KMS-11 (cell line): ENCODE measurements around the gene MSANTD3.
"Not testable (repeated sequence)": the region's sequence is repeated elsewhere in the genome, so short reads cannot be mapped to it uniquely, and the experiment has no call there.

Source experiments
- H2AFZ ChIP-seq: fragments of 200-600 bp; sonication (generic); 2 replicates; pipeline ENCODE4 v1.6.1; 2016; ENCODE audit warnings: antibody characterized with exemption, mixed run types, low read depth
- H3K27ac ChIP-seq: fragments of 200-600 bp; sonication (generic); 2 replicates; pipeline ENCODE4 v1.6.1; 2016; ENCODE audit warnings: mild to moderate bottlenecking, mixed run types
- H3K27me3 ChIP-seq: fragments of 200-600 bp; sonication (generic); 2 replicates; pipeline ENCODE4 v1.6.1; 2017; ENCODE audit warnings: mild to moderate bottlenecking, low read depth, mixed run types, moderate library complexity; ENCODE audit not compliant: insufficient read depth
- H3K36me3 ChIP-seq: fragments of 200-600 bp; sonication (generic); 2 replicates; pipeline ENCODE4 v1.6.1; 2017; ENCODE audit warnings: mild to moderate bottlenecking, mixed run types; ENCODE audit not compliant: insufficient read depth
- H3K4me1 ChIP-seq: fragments of 200-600 bp; sonication (generic); 2 replicates; pipeline ENCODE4 v1.6.1; 2016; ENCODE audit warnings: mild to moderate bottlenecking, low read depth, mixed run types; ENCODE audit not compliant: poor library complexity, severe bottlenecking
- H3K4me2 ChIP-seq: fragments of 200-600 bp; sonication (generic); 2 replicates; pipeline ENCODE4 v1.7.0; 2016; ENCODE audit warnings: mild to moderate bottlenecking, mixed run types
- H3K4me3 ChIP-seq: fragments of 200-600 bp; sonication (generic); IDR thresholded peaks from 2 replicates; pipeline ENCODE4 v1.6.1; 2017; ENCODE audit warnings: low read depth, low read length, mixed read lengths; ENCODE audit not compliant: insufficient read depth
- H3K79me2 ChIP-seq: fragments of 200-600 bp; sonication (generic); 2 replicates; pipeline ENCODE4 v1.6.1; 2016; ENCODE audit warnings: low read depth, mixed run types; ENCODE audit not compliant: insufficient read depth
- H3K9ac ChIP-seq: fragments of 200-600 bp; sonication (generic); 2 replicates; pipeline ENCODE4 v1.6.1; 2016; ENCODE audit warnings: mild to moderate bottlenecking, mixed run types
- H4K20me1 ChIP-seq: fragments of 200-600 bp; sonication (generic); 2 replicates; pipeline ENCODE4 v1.6.1; 2016; ENCODE audit warnings: mild to moderate bottlenecking, mixed run types; ENCODE audit not compliant: insufficient read depth
- TF ChIP-seq, protein P1 (sequence below): fragments of 200-600 bp; sonication (generic); conservative IDR thresholded peaks from 2 replicates; pipeline ENCODE4 v1.6.1; 2017; ENCODE audit warnings: low read depth, mild to moderate bottlenecking, antibody characterized with exemption, low read length, moderate library complexity, mixed read lengths

The MSANTD3 gene, protein sequence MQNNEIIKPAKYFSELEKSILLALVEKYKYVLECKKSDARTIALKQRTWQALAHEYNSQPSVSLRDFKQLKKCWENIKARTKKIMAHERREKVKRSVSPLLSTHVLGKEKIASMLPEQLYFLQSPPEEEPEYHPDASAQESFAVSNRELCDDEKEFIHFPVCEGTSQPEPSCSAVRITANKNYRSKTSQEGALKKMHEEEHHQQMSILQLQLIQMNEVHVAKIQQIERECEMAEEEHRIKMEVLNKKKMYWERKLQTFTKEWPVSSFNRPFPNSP

DNA sequence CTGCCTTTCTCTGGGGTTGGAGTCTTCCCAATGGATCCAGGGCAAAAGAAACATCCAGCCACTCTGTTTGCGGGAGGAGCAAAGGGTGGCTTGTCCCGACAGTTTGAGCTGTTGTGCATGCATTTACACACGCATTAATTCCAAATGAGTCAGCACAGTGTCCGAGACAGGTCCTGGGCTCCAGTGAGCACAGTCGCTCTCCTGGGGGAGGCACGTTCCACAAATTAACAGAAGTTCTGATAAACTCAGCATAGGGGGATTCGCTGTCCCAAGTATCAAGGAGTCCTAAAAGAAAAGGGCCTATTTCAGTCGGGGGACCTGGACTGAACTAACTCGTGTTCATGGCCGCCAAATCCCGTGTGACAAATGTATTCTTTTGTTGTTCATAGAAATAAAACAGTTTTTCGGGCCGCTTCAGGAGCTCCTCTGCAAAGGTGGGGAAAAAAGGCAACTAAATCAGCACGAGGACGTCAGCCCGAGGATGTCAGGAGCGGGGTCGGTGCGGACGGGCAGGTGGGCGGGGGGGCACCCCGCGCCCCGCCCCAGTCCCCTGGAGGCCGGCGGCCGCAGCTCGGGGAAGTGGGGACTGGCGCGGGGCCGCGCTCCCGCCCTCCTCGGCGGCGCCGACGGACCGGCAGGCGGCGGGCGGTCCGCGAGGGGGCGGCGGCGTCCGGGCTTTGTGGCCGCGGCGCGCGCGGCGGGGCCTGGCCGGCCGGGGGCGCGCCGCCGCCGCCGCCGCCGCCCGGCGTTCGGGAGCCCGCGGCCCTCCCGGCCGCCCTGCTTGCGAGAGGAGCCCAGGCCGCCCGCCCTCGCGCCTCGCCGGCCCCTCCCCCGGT, at the start of gene MSANTD3:
TSS of gene MSANTD3 (plus strand) at position 614 of the 836 bp plus-strand sequence. CDS start 14,796 bp downstream, outside the sequence.
- Histone ChIP-seq H4K20me1 (no peaks in the 10 kb centered on the region), H3K4me3 (no peak within 1 kb of the TSS), H3K79me2 (peaks cover 9% of the 10 kb centered on the region; the same call in 1 of the 2 replicates), H3K36me3 (no peaks in the 10 kb centered on the region), H3K9ac (peak within 1 kb of the TSS; percentile 89), H3K27me3 (no peaks in the 10 kb centered on the region), H3K27ac (peak within 1 kb of the TSS; percentile 94), H3K4me1 (peaks cover 15% of the 10 kb centered on the region), H3K4me2 (peak within 1 kb of the TSS; percentile 80), H2AFZ (peak within 1 kb of the TSS; percentile 88)
- TF ChIP-seq, protein P1, sequence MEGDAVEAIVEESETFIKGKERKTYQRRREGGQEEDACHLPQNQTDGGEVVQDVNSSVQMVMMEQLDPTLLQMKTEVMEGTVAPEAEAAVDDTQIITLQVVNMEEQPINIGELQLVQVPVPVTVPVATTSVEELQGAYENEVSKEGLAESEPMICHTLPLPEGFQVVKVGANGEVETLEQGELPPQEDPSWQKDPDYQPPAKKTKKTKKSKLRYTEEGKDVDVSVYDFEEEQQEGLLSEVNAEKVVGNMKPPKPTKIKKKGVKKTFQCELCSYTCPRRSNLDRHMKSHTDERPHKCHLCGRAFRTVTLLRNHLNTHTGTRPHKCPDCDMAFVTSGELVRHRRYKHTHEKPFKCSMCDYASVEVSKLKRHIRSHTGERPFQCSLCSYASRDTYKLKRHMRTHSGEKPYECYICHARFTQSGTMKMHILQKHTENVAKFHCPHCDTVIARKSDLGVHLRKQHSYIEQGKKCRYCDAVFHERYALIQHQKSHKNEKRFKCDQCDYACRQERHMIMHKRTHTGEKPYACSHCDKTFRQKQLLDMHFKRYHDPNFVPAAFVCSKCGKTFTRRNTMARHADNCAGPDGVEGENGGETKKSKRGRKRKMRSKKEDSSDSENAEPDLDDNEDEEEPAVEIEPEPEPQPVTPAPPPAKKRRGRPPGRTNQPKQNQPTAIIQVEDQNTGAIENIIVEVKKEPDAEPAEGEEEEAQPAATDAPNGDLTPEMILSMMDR: no peak

DNA sequence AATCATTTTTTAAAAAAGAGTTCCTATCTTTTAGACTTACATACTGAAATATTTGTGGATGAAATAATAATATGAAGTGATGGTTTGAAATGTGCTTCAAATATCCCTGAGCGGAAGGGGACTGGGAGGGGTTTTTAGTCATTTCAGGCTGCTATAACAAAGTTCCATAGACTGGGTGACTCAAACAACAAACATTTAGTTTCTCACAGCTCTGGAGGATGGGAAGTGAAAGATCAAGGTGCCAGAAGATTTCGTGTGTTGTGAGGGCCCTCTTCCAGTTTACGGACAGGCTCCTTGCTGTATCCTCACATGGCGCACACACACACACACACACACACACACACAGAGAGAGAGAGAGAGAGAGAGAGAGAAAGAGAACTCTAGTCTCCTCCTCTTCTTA, 47.1 kb upstream of the MSANTD3 start:
- Histone ChIP-seq H3K4me1 (no peaks in the 10 kb centered on the region), H4K20me1 (no peaks in the 10 kb centered on the region), H3K27ac (no peak overlapping the region), H3K27me3 (no peaks in the 10 kb centered on the region), H3K4me2 (no peak overlapping the region), H3K36me3 (no peaks in the 10 kb centered on the region), H3K9ac (no peak overlapping the region), H3K79me2 (no peaks in the 10 kb centered on the region), H2AFZ (no peak overlapping the region), H3K4me3 (no peak overlapping the region)
- TF ChIP-seq, protein P1: no peak

DNA sequence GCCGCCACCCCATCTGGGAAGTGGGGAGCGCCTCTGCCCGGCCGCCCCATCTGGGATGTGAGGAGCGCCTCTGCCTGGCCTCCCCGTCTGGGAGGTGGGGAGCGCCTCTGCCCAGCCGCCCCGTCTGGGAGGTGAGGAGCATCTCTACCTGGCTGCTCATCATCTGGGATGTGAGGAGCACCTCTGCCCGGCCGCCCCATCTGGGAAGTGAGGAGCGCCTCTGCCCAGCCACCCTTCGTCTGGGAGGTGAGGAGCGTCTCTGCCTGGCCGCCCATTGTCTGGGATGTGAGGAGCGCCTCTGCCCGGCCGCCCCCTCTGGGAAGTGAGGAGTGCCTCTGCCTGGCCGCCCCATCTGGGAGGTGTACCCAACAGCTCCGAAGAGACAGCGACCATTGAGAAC, 34.0 kb upstream of the MSANTD3 start:
- not testable (repeated sequence) for H4K20me1 ChIP-seq, H2AFZ ChIP-seq, H3K36me3 ChIP-seq, H3K9ac ChIP-seq, H3K4me1 ChIP-seq, H3K27me3 ChIP-seq, H3K27ac ChIP-seq, H3K4me3 ChIP-seq, H3K79me2 ChIP-seq, H3K4me2 ChIP-seq

DNA sequence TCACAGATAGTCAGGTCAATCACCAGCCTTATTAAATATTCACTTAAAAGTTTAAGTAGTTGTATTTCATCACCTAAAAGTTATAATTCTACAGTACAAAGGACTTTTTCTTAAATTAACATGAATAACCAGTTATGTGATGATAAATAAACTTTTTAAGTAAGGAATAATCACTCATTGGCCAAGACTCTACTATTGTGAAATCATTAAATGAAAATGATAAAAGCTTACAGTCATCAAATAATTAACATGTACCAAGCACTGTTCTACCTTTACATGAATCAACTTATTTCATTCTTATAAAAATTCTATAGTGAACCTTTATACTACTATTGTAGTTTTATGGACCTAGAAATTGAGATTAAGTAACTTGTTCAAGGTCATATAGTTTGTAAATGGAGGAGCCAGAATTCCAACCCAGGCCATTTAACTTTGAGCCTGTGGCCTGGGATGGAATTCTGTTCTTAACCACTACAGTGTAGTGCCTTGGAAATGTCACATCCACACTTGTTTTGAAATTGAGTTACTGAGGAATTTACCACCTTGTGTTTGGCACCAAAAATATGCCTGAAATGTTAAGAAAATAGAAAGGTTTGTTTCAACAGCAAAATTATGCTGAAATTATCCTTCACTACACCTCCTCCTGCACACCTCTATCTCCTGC, 32.8 kb upstream of the MSANTD3 start:
- no peaks in the 10 kb centered on the region for H3K4me1 ChIP-seq
- TF ChIP-seq, protein P1: no peak
- no peaks in the 10 kb centered on the region for H4K20me1 ChIP-seq
- no peaks in the 10 kb centered on the region for H3K27me3 ChIP-seq
- H3K4me2 ChIP-seq: no peak overlapping the region
- no peak overlapping the region for H2AFZ ChIP-seq
- no peaks in the 10 kb centered on the region for H3K79me2 ChIP-seq
- no peak overlapping the region for H3K9ac ChIP-seq
- H3K36me3 ChIP-seq: no peaks in the 10 kb centered on the region
- H3K4me3 ChIP-seq: no peak overlapping the region
- no peak overlapping the region for H3K27ac ChIP-seq
